ENCODE measurements around the gene CRTC2. TPM values are rescaled to one million over a fixed set of nuclear protein-coding genes. Genes with fewer than 3 reads are reported as not detected.
A peak's percentile ranks its signal among the peaks of the same experiment; 100 is the strongest.

CRTC2 gene
- total and polyA plus RNA-seq, 9 of the 15 experiments (the other 6 are each of a cell fraction or from before 2014, with no cell fraction given) = 2.7 to 26.4 (median 10.2) TPM

- TF ChIP-seq ZBTB40 (IDR thresholded peaks at IDR 0.05) (0 out of 2 replicates have a peak, but pooled peaks have one; percentile 15), ZBTB40 (CRISPR knock-in tag; IDR thresholded peaks at IDR 0.05) (no peak), ATF1 (CRISPR knock-in tag; IDR thresholded peaks at IDR 0.05) (peak; percentile 63; the same call in 1 of the 2 replicates), ATF1 (tag; IDR thresholded peaks at IDR 0.05) (peak; percentile 79), VEZF1 (CRISPR knock-in tag; IDR thresholded peaks at IDR 0.05) (peak; percentile 89), ESRRA (IDR thresholded peaks at IDR 0.05; ENCODE audit: borderline replicate concordance, low read depth) (0 out of 2 replicates have a peak, but pooled peaks have one; percentile 5), JUN (IDR thresholded peaks at IDR 0.05; ENCODE audit: borderline replicate concordance, low read depth, low read length) (peak; percentile 53; the same call in 1 of the 2 replicates), JUN (CRISPR knock-in tag; IDR thresholded peaks at IDR 0.05; ENCODE audit: borderline replicate concordance) (no peak), TBP (optimal IDR thresholded peaks at IDR 0.05; ENCODE audit: low read depth, low read length) (peak; percentile 66), POLR2B (IDR thresholded peaks at IDR 0.05; ENCODE audit: low read depth, partially characterized antibody) (peak; percentile 72), CBX1 (IDR thresholded peaks at IDR 0.05; ENCODE audit: low read depth) (peak; percentile 77; the same call in 1 of the 2 replicates)
- TF ChIP-seq, protein P1, sequence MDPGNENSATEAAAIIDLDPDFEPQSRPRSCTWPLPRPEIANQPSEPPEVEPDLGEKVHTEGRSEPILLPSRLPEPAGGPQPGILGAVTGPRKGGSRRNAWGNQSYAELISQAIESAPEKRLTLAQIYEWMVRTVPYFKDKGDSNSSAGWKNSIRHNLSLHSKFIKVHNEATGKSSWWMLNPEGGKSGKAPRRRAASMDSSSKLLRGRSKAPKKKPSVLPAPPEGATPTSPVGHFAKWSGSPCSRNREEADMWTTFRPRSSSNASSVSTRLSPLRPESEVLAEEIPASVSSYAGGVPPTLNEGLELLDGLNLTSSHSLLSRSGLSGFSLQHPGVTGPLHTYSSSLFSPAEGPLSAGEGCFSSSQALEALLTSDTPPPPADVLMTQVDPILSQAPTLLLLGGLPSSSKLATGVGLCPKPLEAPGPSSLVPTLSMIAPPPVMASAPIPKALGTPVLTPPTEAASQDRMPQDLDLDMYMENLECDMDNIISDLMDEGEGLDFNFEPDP (CRISPR knock-in tag; IDR thresholded peaks at IDR 0.05) = no peak
Measured at GRCh38 chr1:153963030-153963849, 4.8 kb upstream of the CRTC2 start, which contains the start of gene SLC39A1 (continued).

Data from K562 (cell line).